ENCODE measurements around the gene CAPNS1.

CAPNS1 gene

GRCh38 chr19:36139473-36140303, at the start of gene CAPNS1:
TSS of gene CAPNS1 (plus strand) at chr19:36140066. CDS start at chr19:36141012, 946 bp downstream.
- DNase-seq (ENCODE audit: low read depth) = peak; percentile 96

- no peak for DNase-seq (ENCODE audit: low read depth)
Observed at GRCh38 chr19:36090910-36091695, 48.8 kb upstream of the CAPNS1 start.

- no peak for DNase-seq (ENCODE audit: low read depth)
Observed at GRCh38 chr19:36092566-36092965, 47.3 kb upstream of the CAPNS1 start.

GRCh38 chr19:36093146-36093662, 46.7 kb upstream of the CAPNS1 start:
- DNase-seq (ENCODE audit: low read depth) = no peak

GRCh38 chr19:36093687-36094086, 46.2 kb upstream of the CAPNS1 start:
- DNase-seq (ENCODE audit: low read depth) = no peak

GRCh38 chr19:36097036-36097435, 42.8 kb upstream of the CAPNS1 start:
- no peak for DNase-seq (ENCODE audit: low read depth)

GRCh38 chr19:36099166-36099785, 40.6 kb upstream of the CAPNS1 start:
- no peak for DNase-seq (ENCODE audit: low read depth)

- no peak for DNase-seq (ENCODE audit: low read depth)
Observed at GRCh38 chr19:36100476-36100875, 39.4 kb upstream of the CAPNS1 start.

GRCh38 chr19:36101550-36102327, 38.1 kb upstream of the CAPNS1 start:
- DNase-seq (ENCODE audit: low read depth) = no peak

- no peak for DNase-seq (ENCODE audit: low read depth)
Observed at GRCh38 chr19:36103040-36103626, 36.7 kb upstream of the CAPNS1 start.

- peak; percentile 9 for DNase-seq (ENCODE audit: low read depth)
Observed at GRCh38 chr19:36103842-36104552, 35.9 kb upstream of the CAPNS1 start.

GRCh38 chr19:36106441-36106840, 33.4 kb upstream of the CAPNS1 start:
- DNase-seq (ENCODE audit: low read depth) = no peak

- DNase-seq (ENCODE audit: low read depth) = no peak
Observed at GRCh38 chr19:36106991-36107390, 32.9 kb upstream of the CAPNS1 start.

GRCh38 chr19:36108684-36109083, 31.2 kb upstream of the CAPNS1 start:
- DNase-seq (ENCODE audit: low read depth) = no peak

GRCh38 chr19:36110487-36111199, 29.2 kb upstream of the CAPNS1 start, which contains the start of gene OVOL3:
TSS of gene OVOL3 (plus strand) at chr19:36111143. CDS start at chr19:36111203, 60 bp downstream.
- no peak for DNase-seq (ENCODE audit: low read depth)

- no peak for DNase-seq (ENCODE audit: low read depth)
Observed at GRCh38 chr19:36111200-36111539, 28.7 kb upstream of the CAPNS1 start.

- no peak for DNase-seq (ENCODE audit: low read depth)
Observed at GRCh38 chr19:36112678-36113077, 27.2 kb upstream of the CAPNS1 start.

- DNase-seq (ENCODE audit: low read depth) = no peak
Observed at GRCh38 chr19:36113425-36113824, 26.4 kb upstream of the CAPNS1 start.

GRCh38 chr19:36113894-36114720, 25.8 kb upstream of the CAPNS1 start:
- peak; percentile 55 for DNase-seq (ENCODE audit: low read depth)
